Trophoblast cell (in vitro differentiated cells and primary cell): Measurements from ENCODE around the gene FBXO10.

ENCODE experiments used
- DNase-seq, 2 donors: peaks; one replicate each; pipeline ENCODE4 v3.0.0-alpha.2; 2016
- H2AFZ ChIP-seq: 2 replicates; pipeline ENCODE4 v1.6.1; 2013; ENCODE audit warnings: low read length, moderate library complexity, mild to moderate bottlenecking; ENCODE audit not compliant: insufficient read depth, poor library complexity
- H2AK5ac ChIP-seq: 2 replicates; pipeline ENCODE4 v1.6.1; 2013; ENCODE audit warnings: mild to moderate bottlenecking, low read length
- H2BK120ac ChIP-seq: 2 replicates; pipeline ENCODE4 v1.6.1; 2013; ENCODE audit warnings: low read length, mild to moderate bottlenecking, moderate library complexity; ENCODE audit not compliant: insufficient read depth, poor library complexity
- H2BK12ac ChIP-seq: 2 replicates; pipeline ENCODE4 v1.6.1; 2013; ENCODE audit warnings: mild to moderate bottlenecking, low read length, moderate library complexity
- H2BK5ac ChIP-seq: 2 replicates; pipeline ENCODE4 v1.6.1; 2013; ENCODE audit warnings: low read length, low read depth, moderate library complexity, mild to moderate bottlenecking; ENCODE audit not compliant: poor library complexity
- H3K14ac ChIP-seq: 2 replicates; pipeline ENCODE4 v1.6.1; 2013; ENCODE audit warnings: mild to moderate bottlenecking, low read length
- H3K18ac ChIP-seq: 2 replicates; pipeline ENCODE4 v1.6.1; 2013; ENCODE audit warnings: mild to moderate bottlenecking, low read length
- H3K23ac ChIP-seq: 2 replicates; pipeline ENCODE4 v1.6.1; 2013; ENCODE audit warnings: low read length
- H3K27ac ChIP-seq: 2 replicates; pipeline ENCODE4 v1.5.1; 2013; ENCODE audit warnings: low read depth, mild to moderate bottlenecking, inconsistent platforms, low read length, moderate library complexity
- H3K27me3 ChIP-seq: 2 replicates; pipeline ENCODE4 v1.6.1; 2013; ENCODE audit warnings: inconsistent platforms, mild to moderate bottlenecking, low read length, moderate library complexity; ENCODE audit not compliant: insufficient read depth
- H3K36me3 ChIP-seq, 2 experiments: 1 replicate in 1 of 2; 2 replicates in 1 of 2; pipeline ENCODE4 v1.6.1; 2013; ENCODE audit warnings: low read length in 2 of 2, mild to moderate bottlenecking in 2 of 2, moderate library complexity in 1 of 2; ENCODE audit not compliant: insufficient read depth in 2 of 2, control insufficient read depth in 1 of 2
- H3K4ac ChIP-seq: 2 replicates; pipeline ENCODE4 v1.6.1; 2013; ENCODE audit warnings: low read depth, mild to moderate bottlenecking, low read length, moderate library complexity
- H3K4me1 ChIP-seq, 2 experiments: 1 replicate in 1 of 2; 2 replicates in 1 of 2; pipeline ENCODE4 v1.6.1; 2013; ENCODE audit warnings: low read length in 2 of 2, mild to moderate bottlenecking in 2 of 2, moderate library complexity in 1 of 2; ENCODE audit not compliant: insufficient read depth in 2 of 2, control insufficient read depth in 1 of 2
- H3K4me2 ChIP-seq: 2 replicates; pipeline ENCODE4 v1.6.1; 2013; ENCODE audit warnings: inconsistent platforms, mild to moderate bottlenecking, low read length, moderate library complexity
- H3K4me3 ChIP-seq: 2 replicates; pipeline ENCODE4 v1.5.1; 2013; ENCODE audit warnings: mild to moderate bottlenecking, low read depth, low read length, inconsistent platforms
- H3K79me1 ChIP-seq: one replicate; pipeline ENCODE4 v1.6.1; 2013; ENCODE audit warnings: low read length
- H3K79me2 ChIP-seq: 2 replicates; pipeline ENCODE4 v1.6.1; 2013; ENCODE audit warnings: low read length, mild to moderate bottlenecking; ENCODE audit not compliant: control insufficient read depth, insufficient read depth, poor library complexity
- H3K9ac ChIP-seq: 2 replicates; pipeline ENCODE4 v1.6.1; 2013; ENCODE audit warnings: mild to moderate bottlenecking, low read length
- H3K9me3 ChIP-seq: 2 replicates; pipeline ENCODE4 v1.6.1; 2013; ENCODE audit warnings: low read depth, mild to moderate bottlenecking, control low read depth, inconsistent platforms, low read length; ENCODE audit not compliant: insufficient read depth
- H4K12ac ChIP-seq: 2 replicates; pipeline ENCODE4 v1.6.1; 2013; ENCODE audit warnings: low read depth, mild to moderate bottlenecking, low read length, moderate library complexity
- H4K8ac ChIP-seq: 2 replicates; pipeline ENCODE4 v1.6.1; 2013; ENCODE audit warnings: low read depth, mild to moderate bottlenecking, low read length, moderate library complexity
- H4K91ac ChIP-seq: one replicate; pipeline ENCODE4 v1.6.1; 2013; ENCODE audit warnings: low read depth, mild to moderate bottlenecking, low read length, moderate library complexity
- WGBS: extraction: QIAGEN DNeasy Blood & Tissue Kit; methylation state at CpG from one replicate; pipeline ENCODE4 v1.1.7; 2013; ENCODE audit warnings: missing lambda C conversion rate; ENCODE audit not compliant: insufficient read length, insufficient coverage; ENCODE audit errors: extremely low coverage; 5-methylcytosine and 5-hydroxymethylcytosine counted together

FBXO10 gene

DNA sequence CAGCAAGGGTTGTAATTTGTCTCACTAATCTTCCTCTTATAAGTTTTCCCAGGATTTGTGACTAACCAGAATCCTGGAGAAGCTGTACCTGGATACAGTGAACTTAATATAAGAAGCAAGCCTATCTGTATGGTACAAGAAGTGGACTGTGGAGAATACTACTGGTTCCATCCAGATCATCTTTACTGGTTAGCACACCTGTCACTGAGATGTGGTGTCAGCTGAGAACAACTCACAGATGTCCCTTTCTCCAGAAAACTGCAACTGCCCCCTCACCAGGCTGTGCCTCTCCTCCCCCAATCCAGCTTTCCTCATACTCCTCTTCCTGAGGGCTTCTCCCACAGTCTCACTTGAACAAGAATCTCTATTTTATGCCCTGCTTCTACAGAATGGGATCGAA lies 4.9 kb downstream of the FBXO10 start:
- peaks cover 10 to 17% of the 10 kb centered on the region in 2 experiments for H3K4me1 ChIP-seq
- H3K18ac ChIP-seq = no peak overlapping the region
- no peak overlapping the region for H3K27ac ChIP-seq
- no peak overlapping the region for H3K23ac ChIP-seq
- no peak overlapping the region for H2AK5ac ChIP-seq
- peaks cover 5% of the 10 kb centered on the region for H3K79me2 ChIP-seq
- H3K9me3 ChIP-seq = no peaks in the 10 kb centered on the region
- H4K91ac ChIP-seq = no peak overlapping the region
- no peak overlapping the region for H3K4ac ChIP-seq
- H3K27me3 ChIP-seq = no peaks in the 10 kb centered on the region
- no peak overlapping the region for H3K4me3 ChIP-seq
- no peak overlapping the region for H2AFZ ChIP-seq
- H3K4me2 ChIP-seq = no peak overlapping the region
- H3K36me3 ChIP-seq = no peaks in the 10 kb centered on the region
- no CpG with 5 or more reads among the region's 1 CpG for WGBS
- H2BK120ac ChIP-seq = no peak overlapping the region
- peaks cover 7% of the 10 kb centered on the region for H3K79me1 ChIP-seq
- no peak overlapping the region for H4K12ac ChIP-seq
- H4K8ac ChIP-seq = no peak overlapping the region
- H3K14ac ChIP-seq = no peak overlapping the region
- no peak for DNase-seq
- H2BK5ac ChIP-seq = no peak overlapping the region
- no peak overlapping the region for H3K9ac ChIP-seq
- H2BK12ac ChIP-seq = no peak overlapping the region

DNA sequence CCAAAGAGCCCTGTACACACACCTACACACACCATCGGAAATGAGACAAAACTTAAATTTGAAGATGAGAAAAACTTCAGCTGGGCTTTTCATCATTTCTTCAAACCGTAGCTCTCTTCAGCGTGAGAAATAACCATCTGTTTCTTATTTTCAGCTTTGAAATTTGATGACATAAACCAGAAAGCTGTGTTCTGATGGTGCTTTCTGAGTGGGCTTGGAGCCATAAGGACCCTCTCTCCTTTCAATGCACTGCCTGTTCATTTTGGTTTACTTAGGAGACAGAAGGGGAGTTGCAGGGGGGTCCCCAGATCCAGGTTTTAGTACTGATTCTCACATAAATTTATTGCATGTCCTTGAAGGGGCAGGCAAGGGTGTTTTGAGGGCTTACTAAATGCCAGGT lies 9.5 kb downstream of the FBXO10 start:
- H3K9me3 ChIP-seq = peaks cover 7% of the 10 kb centered on the region
- no peak overlapping the region for H2BK120ac ChIP-seq
- H3K23ac ChIP-seq = no peak overlapping the region
- H3K14ac ChIP-seq = no peak overlapping the region
- H3K36me3 ChIP-seq = peaks cover 4 to 6% of the 10 kb centered on the region in 2 experiments
- no peak for DNase-seq
- no peak overlapping the region for H4K8ac ChIP-seq
- no peak overlapping the region for H3K4me2 ChIP-seq
- no peaks in the 10 kb centered on the region for H3K79me1 ChIP-seq
- H3K27ac ChIP-seq = no peak overlapping the region
- H3K27me3 ChIP-seq = no peaks in the 10 kb centered on the region
- no peak overlapping the region for H4K91ac ChIP-seq
- H2BK5ac ChIP-seq = no peak overlapping the region
- H2AK5ac ChIP-seq = no peak overlapping the region
- WGBS = no CpG with 5 or more reads among the region's 3 CpGs
- no peak overlapping the region for H2BK12ac ChIP-seq
- H2AFZ ChIP-seq = no peak overlapping the region
- no peak overlapping the region for H4K12ac ChIP-seq
- no peaks in the 10 kb centered on the region for H3K79me2 ChIP-seq
- H3K4ac ChIP-seq = no peak overlapping the region
- no peak overlapping the region for H3K4me3 ChIP-seq
- H3K9ac ChIP-seq = no peak overlapping the region
- H3K18ac ChIP-seq = no peak overlapping the region
- no peaks in the 10 kb centered on the region for H3K4me1 ChIP-seq

DNA sequence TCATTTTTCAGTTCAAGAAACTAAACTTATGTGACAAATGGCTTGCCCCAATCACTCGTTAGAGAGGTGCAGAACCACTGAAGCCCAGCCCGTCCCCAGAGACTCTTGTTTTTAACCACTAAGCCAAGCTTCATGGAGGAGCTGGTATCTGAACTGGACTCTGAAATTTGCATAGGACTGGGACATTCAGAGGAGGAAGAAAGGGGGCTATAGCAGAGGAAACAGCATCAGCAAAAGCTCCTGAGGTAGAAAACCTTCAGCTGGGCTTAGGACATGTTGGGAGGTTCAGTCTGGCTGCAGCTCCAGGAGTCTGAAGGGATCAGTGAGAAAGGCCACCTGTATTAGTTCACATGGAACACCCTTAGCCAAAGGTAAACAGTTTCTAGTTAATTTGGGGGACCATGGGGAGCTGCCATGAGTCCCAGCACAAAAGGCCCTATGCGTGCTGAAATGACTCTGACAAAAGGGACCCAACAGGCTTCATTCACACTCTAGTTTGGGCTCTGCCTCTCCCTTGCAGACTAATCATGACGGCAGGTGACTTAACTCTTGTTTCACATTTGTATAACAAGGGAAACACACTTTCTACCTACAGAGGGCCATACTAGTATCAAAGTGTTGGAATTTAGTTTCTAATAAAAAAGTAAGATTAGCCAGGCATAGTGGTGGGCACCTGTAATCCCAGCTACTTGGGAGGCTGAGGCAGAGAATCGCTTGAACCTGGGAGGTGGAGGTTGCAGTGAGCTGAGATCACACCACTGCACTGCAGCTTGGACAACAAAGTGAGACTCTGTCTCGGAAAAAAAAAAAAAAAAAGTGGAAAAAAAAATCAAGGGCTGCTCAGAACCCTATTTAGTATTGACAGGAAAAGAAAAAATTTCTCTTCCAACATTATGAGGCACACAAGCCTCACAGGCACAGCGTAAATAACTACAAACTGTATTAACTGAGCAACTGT lies 10.2 kb downstream of the FBXO10 start:
- no peak overlapping the region for H3K23ac ChIP-seq
- no peak overlapping the region for H3K4me2 ChIP-seq
- H3K4me3 ChIP-seq = no peak overlapping the region
- H3K4me1 ChIP-seq = no peaks in the 10 kb centered on the region
- H4K91ac ChIP-seq = no peak overlapping the region
- no peaks in the 10 kb centered on the region for H3K79me2 ChIP-seq
- no peak overlapping the region for H4K12ac ChIP-seq
- DNase-seq = no peak
- H3K79me1 ChIP-seq = no peaks in the 10 kb centered on the region
- H3K4ac ChIP-seq = no peak overlapping the region
- no peaks in the 10 kb centered on the region for H3K27me3 ChIP-seq
- no peak overlapping the region for H3K9ac ChIP-seq
- no peak overlapping the region for H3K18ac ChIP-seq
- no CpG with 5 or more reads among the region's 7 CpGs for WGBS
- no peak overlapping the region for H3K14ac ChIP-seq
- H3K9me3 ChIP-seq = peaks cover 7% of the 10 kb centered on the region
- H4K8ac ChIP-seq = no peak overlapping the region
- no peak overlapping the region for H2BK12ac ChIP-seq
- no peak overlapping the region for H2BK5ac ChIP-seq
- no peak overlapping the region for H3K27ac ChIP-seq
- no peak overlapping the region for H2BK120ac ChIP-seq
- no peak overlapping the region for H2AFZ ChIP-seq
- peaks cover 4 to 6% of the 10 kb centered on the region in 2 experiments for H3K36me3 ChIP-seq
- H2AK5ac ChIP-seq = no peak overlapping the region

DNA sequence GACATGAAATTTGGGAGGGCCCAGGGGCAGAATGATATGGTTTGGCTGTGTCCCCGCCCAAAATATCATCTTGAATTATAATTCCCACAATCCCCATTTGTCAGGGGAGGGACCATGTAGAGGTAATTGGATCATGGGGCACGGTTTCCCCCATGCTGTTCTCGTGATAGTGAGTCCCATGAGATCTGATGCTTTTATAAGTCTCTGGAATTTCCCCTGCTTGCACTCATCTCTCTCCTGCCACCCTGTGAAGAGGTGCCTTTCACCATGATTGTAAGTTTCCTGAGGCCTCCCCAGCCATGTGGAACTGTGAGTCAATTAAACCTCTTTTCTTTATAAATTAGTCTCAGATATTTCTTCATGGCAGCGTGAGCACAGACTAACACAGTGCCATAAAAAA lies 11.3 kb downstream of the FBXO10 start:
- Histone ChIP-seq H3K14ac (no peak overlapping the region), H3K23ac (no peak overlapping the region), H2BK5ac (no peak overlapping the region), H2BK120ac (no peak overlapping the region), H2AFZ (no peak overlapping the region), H3K79me1 (no peaks in the 10 kb centered on the region), H3K4me3 (no peak overlapping the region), H4K8ac (no peak overlapping the region), H3K79me2 (no peaks in the 10 kb centered on the region), H3K36me3 (peaks cover 4 to 6% of the 10 kb centered on the region in 2 experiments), H2BK12ac (no peak overlapping the region), H3K4ac (no peak overlapping the region), H3K9me3 (peaks cover 7% of the 10 kb centered on the region), H3K27me3 (no peaks in the 10 kb centered on the region), H4K12ac (no peak overlapping the region), H2AK5ac (no peak overlapping the region), H3K4me2 (no peak overlapping the region), H3K27ac (no peak overlapping the region), H3K18ac (no peak overlapping the region), H3K4me1 (no peaks in the 10 kb centered on the region), H4K91ac (no peak overlapping the region), H3K9ac (no peak overlapping the region)
- WGBS = no CpG with 5 or more reads among the region's 4 CpGs
- no peak for DNase-seq
